Esophagus squamous epithelium (tissue), 4 donors: ENCODE results near the gene HCFC1.

Experiments
- POLR2A ChIP-seq, 4 donors: fragments of 450-650 bp; IDR thresholded peaks; one replicate each; pipeline ENCODE4 v1.6.1; 2017; ENCODE audit warnings: antibody characterized with exemption in 4 of 4, mild to moderate bottlenecking in 4 of 4, moderate library complexity in 3 of 4
- TF ChIP-seq, protein P1 (sequence below), 6 experiments: fragments of 450-650 bp in 4 of 6; fragments of 200-600 bp in 2 of 6; sonication (generic) in 2 of 6; IDR thresholded peaks; one replicate each; pipeline ENCODE4 v1.5.1; 2016 to 2019; ENCODE audit warnings: antibody characterized with exemption in 6 of 6, mild to moderate bottlenecking in 4 of 6, moderate library complexity in 4 of 6

GRCh38 chrX:153971124-153971449, 531 bp downstream of the HCFC1 start:
- TF ChIP-seq, protein P1, sequence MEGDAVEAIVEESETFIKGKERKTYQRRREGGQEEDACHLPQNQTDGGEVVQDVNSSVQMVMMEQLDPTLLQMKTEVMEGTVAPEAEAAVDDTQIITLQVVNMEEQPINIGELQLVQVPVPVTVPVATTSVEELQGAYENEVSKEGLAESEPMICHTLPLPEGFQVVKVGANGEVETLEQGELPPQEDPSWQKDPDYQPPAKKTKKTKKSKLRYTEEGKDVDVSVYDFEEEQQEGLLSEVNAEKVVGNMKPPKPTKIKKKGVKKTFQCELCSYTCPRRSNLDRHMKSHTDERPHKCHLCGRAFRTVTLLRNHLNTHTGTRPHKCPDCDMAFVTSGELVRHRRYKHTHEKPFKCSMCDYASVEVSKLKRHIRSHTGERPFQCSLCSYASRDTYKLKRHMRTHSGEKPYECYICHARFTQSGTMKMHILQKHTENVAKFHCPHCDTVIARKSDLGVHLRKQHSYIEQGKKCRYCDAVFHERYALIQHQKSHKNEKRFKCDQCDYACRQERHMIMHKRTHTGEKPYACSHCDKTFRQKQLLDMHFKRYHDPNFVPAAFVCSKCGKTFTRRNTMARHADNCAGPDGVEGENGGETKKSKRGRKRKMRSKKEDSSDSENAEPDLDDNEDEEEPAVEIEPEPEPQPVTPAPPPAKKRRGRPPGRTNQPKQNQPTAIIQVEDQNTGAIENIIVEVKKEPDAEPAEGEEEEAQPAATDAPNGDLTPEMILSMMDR (IDR thresholded peaks at IDR 0.05): no peak
- peak in 2 of 4 donors; percentile 21 to 65 for TF ChIP-seq POLR2A (IDR thresholded peaks at IDR 0.05)
